ENCODE data around the gene SYNGAP1.
"Not testable (repeated sequence)": the region's sequence is repeated elsewhere in the genome, so short reads cannot be mapped to it uniquely, and the experiment has no call there.

DNA sequence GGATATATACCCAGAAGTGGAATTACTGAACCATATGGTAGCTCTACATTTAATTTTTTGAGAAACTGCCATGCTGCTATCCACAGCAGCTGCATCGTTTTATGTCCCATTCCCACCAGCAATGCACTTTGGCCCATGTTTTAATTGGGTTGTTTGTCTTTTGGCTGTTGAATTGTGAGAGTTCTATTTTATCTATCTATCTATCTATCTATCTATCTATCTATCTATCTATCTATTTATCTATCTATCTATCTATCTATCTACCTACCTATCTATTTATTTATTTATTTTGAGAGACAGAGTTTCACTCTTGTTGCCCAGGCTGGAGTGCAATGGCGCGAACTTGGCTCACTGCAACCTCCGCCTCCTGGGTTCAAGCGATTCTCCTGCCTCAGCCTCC lies 62.8 kb downstream of the SYNGAP1 start:
- not testable (repeated sequence) for TF ChIP-seq EP300 (IDR thresholded peaks at IDR 0.05); MAZ (IDR thresholded peaks at IDR 0.05; ENCODE audit: borderline replicate concordance, low read depth, low read length); CHD4 (IDR thresholded peaks at IDR 0.05; ENCODE audit: borderline replicate concordance); POLR2A (IDR thresholded peaks at IDR 0.05; ENCODE audit: low read length); ESRRA (IDR thresholded peaks at IDR 0.05; ENCODE audit: borderline replicate concordance, low read length)
- TF ChIP-seq, protein P1, sequence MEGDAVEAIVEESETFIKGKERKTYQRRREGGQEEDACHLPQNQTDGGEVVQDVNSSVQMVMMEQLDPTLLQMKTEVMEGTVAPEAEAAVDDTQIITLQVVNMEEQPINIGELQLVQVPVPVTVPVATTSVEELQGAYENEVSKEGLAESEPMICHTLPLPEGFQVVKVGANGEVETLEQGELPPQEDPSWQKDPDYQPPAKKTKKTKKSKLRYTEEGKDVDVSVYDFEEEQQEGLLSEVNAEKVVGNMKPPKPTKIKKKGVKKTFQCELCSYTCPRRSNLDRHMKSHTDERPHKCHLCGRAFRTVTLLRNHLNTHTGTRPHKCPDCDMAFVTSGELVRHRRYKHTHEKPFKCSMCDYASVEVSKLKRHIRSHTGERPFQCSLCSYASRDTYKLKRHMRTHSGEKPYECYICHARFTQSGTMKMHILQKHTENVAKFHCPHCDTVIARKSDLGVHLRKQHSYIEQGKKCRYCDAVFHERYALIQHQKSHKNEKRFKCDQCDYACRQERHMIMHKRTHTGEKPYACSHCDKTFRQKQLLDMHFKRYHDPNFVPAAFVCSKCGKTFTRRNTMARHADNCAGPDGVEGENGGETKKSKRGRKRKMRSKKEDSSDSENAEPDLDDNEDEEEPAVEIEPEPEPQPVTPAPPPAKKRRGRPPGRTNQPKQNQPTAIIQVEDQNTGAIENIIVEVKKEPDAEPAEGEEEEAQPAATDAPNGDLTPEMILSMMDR (IDR thresholded peaks at IDR 0.05), result not testable (repeated sequence)
- TF ChIP-seq, protein P2, sequence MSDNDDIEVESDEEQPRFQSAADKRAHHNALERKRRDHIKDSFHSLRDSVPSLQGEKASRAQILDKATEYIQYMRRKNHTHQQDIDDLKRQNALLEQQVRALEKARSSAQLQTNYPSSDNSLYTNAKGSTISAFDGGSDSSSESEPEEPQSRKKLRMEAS (IDR thresholded peaks at IDR 0.05), result not testable (repeated sequence)
